GM21526 (cell line): Measurements from ENCODE around the gene GALC.
"Not testable (repeated sequence)": the region's sequence is repeated elsewhere in the genome, so short reads cannot be mapped to it uniquely, and the experiment has no call there.

Experiments
- ATAC-seq: cut with Tn5 transposase; IDR thresholded peaks from one replicate; pipeline ENCODE4 v1.9.1; 2021; ENCODE audit warnings: moderate library complexity; ENCODE audit not compliant: unreplicated experiment, low FRiP score

GALC gene

GRCh38 chr14:87992718-87993628 is at the start of gene GALC:
GALC (minus strand) TSS chr14:87993182; CDS start chr14:87993164, 18 bp downstream.
- ATAC-seq: peak; percentile 89

GRCh38 chr14:88040146-88040545 is 47.2 kb upstream of the GALC start:
- ATAC-seq: no peak

GRCh38 chr14:88039197-88039596 is 46.2 kb upstream of the GALC start:
- ATAC-seq: no peak

GRCh38 chr14:88037325-88037724 is 44.3 kb upstream of the GALC start:
- ATAC-seq: no peak

- no peak for ATAC-seq
These were observed 43.4 kb upstream of the GALC start for GRCh38 chr14:88036422-88036821.

GRCh38 chr14:88034076-88034475 is 41.1 kb upstream of the GALC start:
- ATAC-seq: no peak

GRCh38 chr14:88032373-88032772 is 39.4 kb upstream of the GALC start:
- no peak for ATAC-seq

- ATAC-seq: no peak
These were observed 37.9 kb upstream of the GALC start for GRCh38 chr14:88030892-88031291.

- ATAC-seq: no peak
These were observed 37.1 kb upstream of the GALC start for GRCh38 chr14:88030079-88030478.

GRCh38 chr14:88029500-88029899 is 36.5 kb upstream of the GALC start:
- no peak for ATAC-seq

GRCh38 chr14:88026890-88027289 is 33.9 kb upstream of the GALC start:
- ATAC-seq: no peak

GRCh38 chr14:88025313-88025712 is 32.3 kb upstream of the GALC start:
- ATAC-seq: no peak

- not testable (repeated sequence) for ATAC-seq
These were observed 31.5 kb upstream of the GALC start for GRCh38 chr14:88024252-88025086.

GRCh38 chr14:88023658-88024187 is 30.7 kb upstream of the GALC start:
- ATAC-seq: no peak

GRCh38 chr14:88017535-88017934 is 24.6 kb upstream of the GALC start:
- ATAC-seq: no peak

GRCh38 chr14:88016768-88017167 is 23.8 kb upstream of the GALC start:
- no peak for ATAC-seq

- ATAC-seq: peak; percentile 88
These were observed 20.9 kb upstream of the GALC start for GRCh38 chr14:88013750-88014349.

- no peak for ATAC-seq
These were observed 19.5 kb upstream of the GALC start for GRCh38 chr14:88012495-88012894.

GRCh38 chr14:88010331-88010730 is 17.3 kb upstream of the GALC start:
- ATAC-seq: no peak

GRCh38 chr14:88009486-88009885 is 16.5 kb upstream of the GALC start:
- no peak for ATAC-seq
